ENCODE measurements around the gene ITPK1. TPM values are rescaled to one million over a fixed set of nuclear protein-coding genes. Genes with fewer than 3 reads are reported as not detected.

ITPK1 gene
- total RNA-seq, 4 donors from 2014 or later, result 108 to 221 (median 138) TPM

GRCh38 chr14:92986254-92987147, 129.2 kb downstream of the ITPK1 start:
- TF ChIP-seq POLR2AphosphoS5 (IDR thresholded peaks at IDR 0.05) (peak in 1 of 2 donors; percentile 7), CTCF (IDR thresholded peaks at IDR 0.05) (no peak)
- peak overlapping the region; percentile 64 to 71 (median 68) for H3K27ac ChIP-seq (replicated peaks in 1 of 4)
- intact Hi-C loops (cut with DNase I), result no loop called here
- no peaks in the 10 kb centered on the region for H3K27me3 ChIP-seq
- 74% methylated on average over 5 of the region's 6 CpGs for WGBS
- no peak overlapping the region for H3K4me3 ChIP-seq
- peaks cover 0 to 17% (median 2%) of the 10 kb centered on the region in 4 donors for H3K36me3 ChIP-seq
- peaks cover 48 to 70% (median 58%) of the 10 kb centered on the region in 4 donors for H3K4me1 ChIP-seq
- H3K9me3 ChIP-seq, result no peaks in the 10 kb centered on the region
- DNase-seq (ENCODE audit: extremely low spot score), result no peak

- no peak overlapping the region for H3K4me3 ChIP-seq
- peaks cover 38 to 67% (median 48%) of the 10 kb centered on the region in 4 donors for H3K4me1 ChIP-seq
- WGBS, result 94% methylated on average over 4 of the region's 4 CpGs
- peaks cover 0 to 17% (median 2%) of the 10 kb centered on the region in 4 donors for H3K36me3 ChIP-seq
- H3K27me3 ChIP-seq, result no peaks in the 10 kb centered on the region
- no peak for DNase-seq (ENCODE audit: extremely low spot score)
- peak overlapping the region; percentile 64 to 71 (median 68) for H3K27ac ChIP-seq (replicated peaks in 1 of 4)
- H3K9me3 ChIP-seq, result no peaks in the 10 kb centered on the region
- TF ChIP-seq CTCF (IDR thresholded peaks at IDR 0.05) (no peak), EP300 (IDR thresholded peaks at IDR 0.05) (no peak), POLR2AphosphoS5 (IDR thresholded peaks at IDR 0.05) (no peak), POLR2A (IDR thresholded peaks at IDR 0.05; ENCODE audit: low read depth) (no peak)
- intact Hi-C loops (cut with DNase I), result no loop called here
Measured at GRCh38 chr14:92985521-92985920, 130.2 kb downstream of the ITPK1 start.

GRCh38 chr14:92984896-92985295, 130.8 kb downstream of the ITPK1 start:
- WGBS, result 84% methylated on average over 4 of the region's 4 CpGs
- H3K36me3 ChIP-seq, result peaks cover 0 to 17% (median 2%) of the 10 kb centered on the region in 4 donors
- intact Hi-C loops (cut with DNase I), result no loop called here
- no peak overlapping the region for H3K27ac ChIP-seq (replicated peaks in 1 of 4)
- DNase-seq (ENCODE audit: extremely low spot score), result no peak
- H3K4me1 ChIP-seq, result peaks cover 40 to 67% (median 50%) of the 10 kb centered on the region in 4 donors
- TF ChIP-seq POLR2A (IDR thresholded peaks at IDR 0.05; ENCODE audit: low read depth) (no peak), EP300 (IDR thresholded peaks at IDR 0.05) (no peak), CTCF (IDR thresholded peaks at IDR 0.05) (no peak), POLR2AphosphoS5 (IDR thresholded peaks at IDR 0.05) (no peak)
- H3K27me3 ChIP-seq, result no peaks in the 10 kb centered on the region
- no peaks in the 10 kb centered on the region for H3K9me3 ChIP-seq
- H3K4me3 ChIP-seq, result no peak overlapping the region

GRCh38 chr14:92984082-92984788, 131.5 kb downstream of the ITPK1 start:
- TF ChIP-seq EP300 (IDR thresholded peaks at IDR 0.05) (no peak), POLR2AphosphoS5 (IDR thresholded peaks at IDR 0.05) (no peak), CTCF (IDR thresholded peaks at IDR 0.05) (no peak)
- DNase-seq (ENCODE audit: extremely low spot score), result no peak
- H3K9me3 ChIP-seq, result no peaks in the 10 kb centered on the region
- H3K36me3 ChIP-seq, result peaks cover 0 to 17% (median 0%) of the 10 kb centered on the region in 4 donors
- H3K27ac ChIP-seq (replicated peaks in 1 of 4), result no peak overlapping the region
- intact Hi-C loops (cut with DNase I), result no loop called here
- 85% methylated on average over 5 of the region's 5 CpGs for WGBS
- H3K4me1 ChIP-seq, result peaks cover 40 to 62% (median 49%) of the 10 kb centered on the region in 4 donors
- no peaks in the 10 kb centered on the region for H3K27me3 ChIP-seq
- no peak overlapping the region for H3K4me3 ChIP-seq

All from esophagus muscularis mucosa (tissue), 4 donors.